ENCODE results near the gene RGS9BP. TPM values are rescaled to one million over a fixed set of nuclear protein-coding genes. Genes with fewer than 3 reads are reported as not detected.

Gene RGS9BP
- total and polyA plus RNA-seq, 10 of the 15 experiments (the other 5 are each of a cell fraction or from before 2014, with no cell fraction given): 0.01 to 0.10 (median 0.05) TPM; not detected in 6

- no peak for TF ChIP-seq NR2C2 (IDR thresholded peaks at IDR 0.05; ENCODE audit: borderline replicate concordance, control insufficient read depth, insufficient read length, low read depth)
- no peak for TF ChIP-seq ATF7 (IDR thresholded peaks at IDR 0.05; ENCODE audit: low read depth)
- no peak for TF ChIP-seq PRDM15 (CRISPR knock-in tag; IDR thresholded peaks at IDR 0.05)
- TF ChIP-seq IRF5 (IDR thresholded peaks at IDR 0.05; ENCODE audit: borderline replicate concordance): no peak
- no peak for TF ChIP-seq POLR2AphosphoS2 (IDR thresholded peaks at IDR 0.05; ENCODE audit: low read depth, low read length)
- TF ChIP-seq, protein P1, sequence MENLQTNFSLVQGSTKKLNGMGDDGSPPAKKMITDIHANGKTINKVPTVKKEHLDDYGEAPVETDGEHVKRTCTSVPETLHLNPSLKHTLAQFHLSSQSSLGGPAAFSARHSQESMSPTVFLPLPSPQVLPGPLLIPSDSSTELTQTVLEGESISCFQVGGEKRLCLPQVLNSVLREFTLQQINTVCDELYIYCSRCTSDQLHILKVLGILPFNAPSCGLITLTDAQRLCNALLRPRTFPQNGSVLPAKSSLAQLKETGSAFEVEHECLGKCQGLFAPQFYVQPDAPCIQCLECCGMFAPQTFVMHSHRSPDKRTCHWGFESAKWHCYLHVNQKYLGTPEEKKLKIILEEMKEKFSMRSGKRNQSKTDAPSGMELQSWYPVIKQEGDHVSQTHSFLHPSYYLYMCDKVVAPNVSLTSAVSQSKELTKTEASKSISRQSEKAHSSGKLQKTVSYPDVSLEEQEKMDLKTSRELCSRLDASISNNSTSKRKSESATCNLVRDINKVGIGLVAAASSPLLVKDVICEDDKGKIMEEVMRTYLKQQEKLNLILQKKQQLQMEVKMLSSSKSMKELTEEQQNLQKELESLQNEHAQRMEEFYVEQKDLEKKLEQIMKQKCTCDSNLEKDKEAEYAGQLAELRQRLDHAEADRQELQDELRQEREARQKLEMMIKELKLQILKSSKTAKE (IDR thresholded peaks at IDR 0.05; ENCODE audit: low read depth, poor library complexity, severe bottlenecking): no peak
Measured at GRCh38 chr19:32676186-32676894, 692 bp downstream of the RGS9BP start (continued).
